AG09319 (cell line): Measurements from ENCODE around the gene CHN2.

ENCODE experiments used
- DNase-seq: peaks from one replicate; pipeline ENCODE4 v3.0.0-alpha.2; 2010; ENCODE audit warnings: low read depth; ENCODE audit errors: extremely low read depth
- CTCF ChIP-seq: IDR thresholded peaks from 2 replicates; pipeline ENCODE4 v1.5.1; 2011; ENCODE audit warnings: low read depth, mild to moderate bottlenecking, inconsistent platforms, low read length, moderate library complexity

CHN2 gene

GRCh38 chr7:29196191-29196590, 1.6 kb downstream of the CHN2 start:
- no peak for DNase-seq
- TF ChIP-seq CTCF, result no peak

- TF ChIP-seq CTCF, result no peak
- no peak for DNase-seq
Measured at GRCh38 chr7:29196971-29197595, 2.5 kb downstream of the CHN2 start.

- TF ChIP-seq CTCF, result no peak
- no peak for DNase-seq
Measured at GRCh38 chr7:29197916-29198315, 3.3 kb downstream of the CHN2 start.

- no peak for TF ChIP-seq CTCF
- no peak for DNase-seq
Measured at GRCh38 chr7:29199776-29200175, 5.2 kb downstream of the CHN2 start.

- TF ChIP-seq CTCF, result no peak
Measured at GRCh38 chr7:29202651-29203069, 8.1 kb downstream of the CHN2 start.

GRCh38 chr7:29204491-29205272, 10.1 kb downstream of the CHN2 start:
- no peak for DNase-seq
- no peak for TF ChIP-seq CTCF

More at GRCh38 chr7:29202651-29203069, 8.1 kb downstream of the CHN2 start:
- no peak for DNase-seq

- no peak for TF ChIP-seq CTCF
- DNase-seq, result no peak
Measured at GRCh38 chr7:29207162-29207801, 12.7 kb downstream of the CHN2 start.
